ENCODE measurements around the gene TENT5A. TPM values are rescaled to one million over a fixed set of nuclear protein-coding genes. Genes with fewer than 3 reads are reported as not detected.

TENT5A gene
- total RNA-seq, 1 experiment from 2014 or later, result 1.7 TPM

DNA sequence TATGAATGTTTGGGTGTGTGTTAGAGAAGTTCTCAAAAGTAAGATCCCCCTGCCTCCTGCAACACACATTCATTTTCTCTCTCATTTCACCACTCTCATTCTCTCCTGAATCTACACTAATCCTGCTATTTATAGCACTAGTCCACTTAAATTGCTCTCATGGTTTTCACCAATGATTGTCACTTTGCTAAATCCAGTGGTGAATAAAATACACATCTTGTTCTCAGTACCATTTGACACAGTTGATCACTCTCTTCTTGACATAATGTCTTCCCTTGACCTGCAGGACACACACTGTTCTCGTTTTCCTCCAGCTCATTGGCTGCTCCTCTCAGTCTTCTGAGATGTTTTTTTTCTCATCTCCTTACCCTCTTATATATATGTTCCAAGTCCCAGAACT, 32.1 kb downstream of the TENT5A start:
- H3K4me1 ChIP-seq (ENCODE audit: control insufficient read depth, insufficient read depth, low read length), result no peaks in the 10 kb centered on the region
- no TSS peak for BruUV-seq (replicated peaks)
- ChIA-PET CTCF (no interaction called here), POLR2A (no interaction called here)
- H3K4me3 ChIP-seq (ENCODE audit: low read depth in 2 of 2, low read length in 2 of 2), result no peak overlapping the region
- intact Hi-C loops (cut with micrococcal nuclease; ENCODE audit: unreplicated experiment) (no loop called here), in situ Hi-C loops (cut with HindIII; ENCODE audit: low pct_unique_long_range_greater_than_20kb, low sequenced_read_pairs) (no loop called here)
- H3K27ac ChIP-seq (ENCODE audit: low read length), result no peak overlapping the region
- H3K27me3 ChIP-seq (ENCODE audit: control insufficient read depth, insufficient read depth, low read length), result no peaks in the 10 kb centered on the region
- DNase-seq (ENCODE audit: low read depth, low spot score) (no peak), ATAC-seq (no peak)
- TF ChIP-seq SIN3A (IDR thresholded peaks at IDR 0.05; ENCODE audit: borderline replicate concordance, insufficient read depth, low read depth, low read length), result no peak
- TF ChIP-seq TCF7L2 (IDR thresholded peaks at IDR 0.05; ENCODE audit: low read depth, low read length), result no peak
- no peak for TF ChIP-seq POLR2AphosphoS5 (IDR thresholded peaks at IDR 0.05; ENCODE audit: low read depth, low read length)
- TF ChIP-seq, protein P1, sequence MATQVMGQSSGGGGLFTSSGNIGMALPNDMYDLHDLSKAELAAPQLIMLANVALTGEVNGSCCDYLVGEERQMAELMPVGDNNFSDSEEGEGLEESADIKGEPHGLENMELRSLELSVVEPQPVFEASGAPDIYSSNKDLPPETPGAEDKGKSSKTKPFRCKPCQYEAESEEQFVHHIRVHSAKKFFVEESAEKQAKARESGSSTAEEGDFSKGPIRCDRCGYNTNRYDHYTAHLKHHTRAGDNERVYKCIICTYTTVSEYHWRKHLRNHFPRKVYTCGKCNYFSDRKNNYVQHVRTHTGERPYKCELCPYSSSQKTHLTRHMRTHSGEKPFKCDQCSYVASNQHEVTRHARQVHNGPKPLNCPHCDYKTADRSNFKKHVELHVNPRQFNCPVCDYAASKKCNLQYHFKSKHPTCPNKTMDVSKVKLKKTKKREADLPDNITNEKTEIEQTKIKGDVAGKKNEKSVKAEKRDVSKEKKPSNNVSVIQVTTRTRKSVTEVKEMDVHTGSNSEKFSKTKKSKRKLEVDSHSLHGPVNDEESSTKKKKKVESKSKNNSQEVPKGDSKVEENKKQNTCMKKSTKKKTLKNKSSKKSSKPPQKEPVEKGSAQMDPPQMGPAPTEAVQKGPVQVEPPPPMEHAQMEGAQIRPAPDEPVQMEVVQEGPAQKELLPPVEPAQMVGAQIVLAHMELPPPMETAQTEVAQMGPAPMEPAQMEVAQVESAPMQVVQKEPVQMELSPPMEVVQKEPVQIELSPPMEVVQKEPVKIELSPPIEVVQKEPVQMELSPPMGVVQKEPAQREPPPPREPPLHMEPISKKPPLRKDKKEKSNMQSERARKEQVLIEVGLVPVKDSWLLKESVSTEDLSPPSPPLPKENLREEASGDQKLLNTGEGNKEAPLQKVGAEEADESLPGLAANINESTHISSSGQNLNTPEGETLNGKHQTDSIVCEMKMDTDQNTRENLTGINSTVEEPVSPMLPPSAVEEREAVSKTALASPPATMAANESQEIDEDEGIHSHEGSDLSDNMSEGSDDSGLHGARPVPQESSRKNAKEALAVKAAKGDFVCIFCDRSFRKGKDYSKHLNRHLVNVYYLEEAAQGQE (IDR thresholded peaks at IDR 0.05; ENCODE audit: insufficient read depth in 1 of 2, low read depth in 2 of 2, low read length in 1 of 2), result no peak
- TF ChIP-seq, protein P2, sequence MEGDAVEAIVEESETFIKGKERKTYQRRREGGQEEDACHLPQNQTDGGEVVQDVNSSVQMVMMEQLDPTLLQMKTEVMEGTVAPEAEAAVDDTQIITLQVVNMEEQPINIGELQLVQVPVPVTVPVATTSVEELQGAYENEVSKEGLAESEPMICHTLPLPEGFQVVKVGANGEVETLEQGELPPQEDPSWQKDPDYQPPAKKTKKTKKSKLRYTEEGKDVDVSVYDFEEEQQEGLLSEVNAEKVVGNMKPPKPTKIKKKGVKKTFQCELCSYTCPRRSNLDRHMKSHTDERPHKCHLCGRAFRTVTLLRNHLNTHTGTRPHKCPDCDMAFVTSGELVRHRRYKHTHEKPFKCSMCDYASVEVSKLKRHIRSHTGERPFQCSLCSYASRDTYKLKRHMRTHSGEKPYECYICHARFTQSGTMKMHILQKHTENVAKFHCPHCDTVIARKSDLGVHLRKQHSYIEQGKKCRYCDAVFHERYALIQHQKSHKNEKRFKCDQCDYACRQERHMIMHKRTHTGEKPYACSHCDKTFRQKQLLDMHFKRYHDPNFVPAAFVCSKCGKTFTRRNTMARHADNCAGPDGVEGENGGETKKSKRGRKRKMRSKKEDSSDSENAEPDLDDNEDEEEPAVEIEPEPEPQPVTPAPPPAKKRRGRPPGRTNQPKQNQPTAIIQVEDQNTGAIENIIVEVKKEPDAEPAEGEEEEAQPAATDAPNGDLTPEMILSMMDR (IDR thresholded peaks at IDR 0.05), result no peak
- no peaks in the 10 kb centered on the region for H3K36me3 ChIP-seq (ENCODE audit: control insufficient read depth, insufficient read depth, low read length)
- H3K9me3 ChIP-seq (ENCODE audit: control insufficient read depth, insufficient read depth, low read depth, low read length), result no peaks in the 10 kb centered on the region

DNA sequence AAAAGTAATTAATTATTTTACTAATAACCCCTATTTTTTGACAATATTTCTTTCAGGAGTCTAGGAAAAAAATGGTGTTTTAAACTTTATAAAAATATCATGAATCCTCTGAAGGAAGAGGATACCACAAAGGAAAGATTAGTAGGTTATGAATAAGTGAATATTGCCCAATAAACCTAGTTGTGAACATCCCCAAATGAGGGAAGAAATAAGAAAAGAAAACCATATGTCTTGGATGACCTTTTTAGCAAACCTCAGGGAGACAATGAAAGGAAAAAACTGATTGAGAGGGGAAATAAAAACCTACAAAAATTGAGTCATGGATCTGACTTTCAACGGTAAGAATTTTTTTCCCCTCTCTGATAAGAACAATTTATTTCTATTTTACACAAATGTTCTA, 34.4 kb downstream of the TENT5A start:
- POLR2A ChIA-PET, result no interaction called here
- no peaks in the 10 kb centered on the region for H3K4me1 ChIP-seq (ENCODE audit: control insufficient read depth, insufficient read depth, low read length)
- H3K9me3 ChIP-seq (ENCODE audit: control insufficient read depth, insufficient read depth, low read depth, low read length), result no peaks in the 10 kb centered on the region
- H3K36me3 ChIP-seq (ENCODE audit: control insufficient read depth, insufficient read depth, low read length), result no peaks in the 10 kb centered on the region
- CTCF ChIA-PET, result no interaction called here
- intact Hi-C loops (cut with micrococcal nuclease; ENCODE audit: unreplicated experiment) (no loop called here), in situ Hi-C loops (cut with HindIII; ENCODE audit: low pct_unique_long_range_greater_than_20kb, low sequenced_read_pairs) (no loop called here)
- BruUV-seq (replicated peaks), result no TSS peak
- H3K27ac ChIP-seq (ENCODE audit: low read length), result no peak overlapping the region
- ATAC-seq, result no peak
- DNase-seq (ENCODE audit: low read depth, low spot score), result no peak
- TF ChIP-seq TCF7L2 (IDR thresholded peaks at IDR 0.05; ENCODE audit: low read depth, low read length) (no peak), SIN3A (IDR thresholded peaks at IDR 0.05; ENCODE audit: borderline replicate concordance, insufficient read depth, low read depth, low read length) (no peak), POLR2AphosphoS5 (IDR thresholded peaks at IDR 0.05; ENCODE audit: low read depth, low read length) (no peak)
- TF ChIP-seq, protein P2 (IDR thresholded peaks at IDR 0.05), result no peak
- TF ChIP-seq, protein P1 (IDR thresholded peaks at IDR 0.05; ENCODE audit: insufficient read depth in 1 of 2, low read depth in 2 of 2, low read length in 1 of 2), result no peak
- no peaks in the 10 kb centered on the region for H3K27me3 ChIP-seq (ENCODE audit: control insufficient read depth, insufficient read depth, low read length)
- no peak overlapping the region for H3K4me3 ChIP-seq (ENCODE audit: low read depth in 2 of 2, low read length in 2 of 2)

Data from Panc1 (cell line).